Kasumi-1 (cell line): Measurements from ENCODE around the gene TAOK3.

ENCODE experiments used
- DNase-seq, 2 experiments: peaks; one replicate each; lab custom pipeline; 2025; lab: John Stamatoyannopoulos, UW

TAOK3 gene

GRCh38 chr12:118206107-118206412 is 166.6 kb downstream of the TAOK3 start:
- DNase-seq: peak in 1 of 2 experiments; percentile 35

GRCh38 chr12:118193958-118194357 is 178.7 kb downstream of the TAOK3 start:
- no peak for DNase-seq

- DNase-seq: no peak
Measured at GRCh38 chr12:118193477-118193876, 179.2 kb downstream of the TAOK3 start.

- DNase-seq: no peak
Measured at GRCh38 chr12:118190266-118190665, 182.4 kb downstream of the TAOK3 start.

GRCh38 chr12:118189741-118190191 is 182.9 kb downstream of the TAOK3 start:
- no peak for DNase-seq

GRCh38 chr12:118188690-118189371 is 183.9 kb downstream of the TAOK3 start:
- DNase-seq: peak; percentile 33 to 35

- no peak for DNase-seq
Measured at GRCh38 chr12:118187751-118188435, 184.8 kb downstream of the TAOK3 start.

- no peak for DNase-seq
Measured at GRCh38 chr12:118185602-118186397, 186.9 kb downstream of the TAOK3 start.

GRCh38 chr12:118183711-118184110 is 189.0 kb downstream of the TAOK3 start:
- no peak for DNase-seq

GRCh38 chr12:118183155-118183554 is 189.6 kb downstream of the TAOK3 start:
- no peak for DNase-seq

GRCh38 chr12:118175823-118176447 is 196.8 kb downstream of the TAOK3 start:
- DNase-seq: peak; percentile 52 to 56

- DNase-seq: no peak
Measured at GRCh38 chr12:118166946-118167345, 205.8 kb downstream of the TAOK3 start.

GRCh38 chr12:118164798-118165486 is 207.8 kb downstream of the TAOK3 start:
- DNase-seq: peak; percentile 7 to 56

- no peak for DNase-seq
Measured at GRCh38 chr12:118160536-118160935, 212.2 kb downstream of the TAOK3 start.

GRCh38 chr12:118151755-118152154 is 221.0 kb downstream of the TAOK3 start:
- no peak for DNase-seq

GRCh38 chr12:118150625-118151024 is 222.1 kb downstream of the TAOK3 start:
- no peak for DNase-seq

- no peak for DNase-seq
Measured at GRCh38 chr12:118148287-118148686, 224.4 kb downstream of the TAOK3 start.

- DNase-seq: no peak
Measured at GRCh38 chr12:118145798-118146156, 226.9 kb downstream of the TAOK3 start.

- DNase-seq: no peak
Measured at GRCh38 chr12:118145113-118145797, 227.5 kb downstream of the TAOK3 start.

GRCh38 chr12:118144499-118144898 is 228.2 kb downstream of the TAOK3 start:
- no peak for DNase-seq

GRCh38 chr12:118140825-118141224 is 231.9 kb downstream of the TAOK3 start:
- DNase-seq: no peak
